NCI-H2171 treated with DMSO at 0.1 percent for 48 hours (cell line): ENCODE measurements around the gene CEP83.

Experiments
- DNase-seq: peaks from one replicate; lab custom pipeline; 2025; lab: John Stamatoyannopoulos, UW

The CEP83 gene

DNA sequence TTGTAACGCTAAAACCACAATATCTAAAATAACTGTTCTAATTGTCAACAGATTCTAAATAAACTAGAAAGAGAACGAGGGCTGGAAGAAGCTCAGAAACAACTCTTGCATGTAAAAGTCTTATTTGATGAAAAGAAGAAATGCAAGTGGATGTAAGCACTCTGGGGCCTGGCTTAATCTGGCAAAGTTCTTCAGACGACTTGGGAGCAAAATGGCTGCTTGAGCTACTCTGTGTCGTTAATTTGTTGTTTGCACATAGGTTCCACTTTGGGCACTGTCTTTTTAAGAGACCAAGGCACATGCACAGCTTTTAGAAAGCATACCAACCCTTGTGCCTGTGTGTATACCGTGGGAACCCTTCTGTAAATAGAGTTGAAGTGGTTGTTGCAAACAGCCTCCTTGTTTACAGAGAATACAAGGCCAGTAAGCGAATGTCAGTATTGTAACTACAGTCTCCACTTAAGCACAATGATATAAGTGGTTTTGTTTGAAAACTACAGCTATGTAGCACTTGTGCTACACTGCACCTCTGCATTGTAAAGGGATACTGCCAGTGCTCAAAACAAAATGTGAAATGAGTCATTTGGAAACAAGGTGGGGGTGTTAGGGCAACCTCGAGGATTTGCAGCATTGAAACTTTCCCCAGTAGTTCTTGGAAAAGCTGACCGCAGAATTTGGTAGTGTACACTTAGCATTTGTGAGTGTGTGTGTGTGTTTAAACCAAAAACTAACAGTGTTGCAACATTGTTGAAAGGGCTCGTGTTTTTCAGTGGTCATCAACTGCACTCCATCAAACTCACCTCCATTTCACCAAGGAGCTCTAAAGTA is 154.3 kb downstream of the CEP83 start:
- no peak for DNase-seq

DNA sequence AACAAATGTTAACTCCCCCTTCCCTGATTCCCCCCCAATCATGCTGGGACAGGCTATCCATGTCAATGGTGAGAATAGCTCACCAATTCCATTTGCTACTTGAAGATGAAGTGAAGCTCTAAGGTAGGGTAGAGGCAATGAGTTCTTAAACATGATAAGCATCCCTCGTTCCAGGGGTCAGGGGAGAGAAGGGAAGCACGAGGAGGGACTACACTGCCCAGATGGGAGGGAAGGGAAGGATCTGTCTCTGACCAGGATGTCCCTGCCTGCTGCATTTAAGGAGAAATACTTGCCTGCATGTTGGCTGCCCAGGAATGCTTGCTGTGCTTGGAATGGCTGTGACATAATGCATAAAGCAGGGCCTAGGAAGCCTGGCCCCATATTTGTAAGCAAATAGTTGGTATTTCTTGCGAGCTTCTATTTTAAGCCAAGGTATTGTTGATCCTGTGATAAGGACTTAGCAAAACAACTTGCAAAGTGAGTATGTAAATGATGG is 155.1 kb downstream of the CEP83 start:
- DNase-seq = no peak

DNA sequence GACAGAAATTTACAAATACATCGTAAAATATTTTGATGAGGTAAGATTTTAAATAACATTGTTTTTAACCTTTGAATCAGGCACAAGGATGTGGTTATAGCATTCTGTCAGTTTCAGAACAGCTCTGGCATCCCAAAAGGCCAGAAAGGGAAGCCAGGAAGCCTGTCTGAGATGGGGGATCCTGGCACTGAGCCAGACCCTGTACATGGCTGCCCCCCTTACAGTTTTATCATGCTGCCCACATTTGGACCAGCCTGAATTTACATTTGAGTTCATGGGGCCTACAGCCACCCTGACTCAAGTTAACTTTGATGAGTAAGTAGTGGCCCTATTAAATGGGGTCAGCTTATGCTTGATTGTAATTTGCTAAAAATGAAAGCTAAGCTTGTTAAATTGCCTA is 155.7 kb downstream of the CEP83 start:
- no peak for DNase-seq

DNA sequence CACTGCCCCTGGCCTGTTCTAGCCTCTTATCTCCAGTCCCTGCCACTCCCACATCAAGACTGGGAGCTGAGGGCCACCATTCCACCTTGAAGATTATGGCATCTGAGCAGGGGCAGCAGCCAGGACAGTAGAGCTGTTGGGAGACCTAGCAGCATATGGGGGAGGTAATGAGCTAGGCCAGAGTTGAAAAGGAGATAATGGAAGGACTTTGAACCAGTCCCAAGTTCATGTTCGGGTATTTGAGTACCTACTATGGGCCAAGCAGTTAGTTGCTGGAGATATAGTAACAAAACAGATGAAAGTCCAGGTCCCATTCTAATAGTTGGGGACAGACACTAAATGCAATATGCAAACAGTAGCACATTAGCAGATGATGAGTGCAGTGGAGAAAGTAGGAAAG is 159.8 kb downstream of the CEP83 start:
- DNase-seq = no peak

DNA sequence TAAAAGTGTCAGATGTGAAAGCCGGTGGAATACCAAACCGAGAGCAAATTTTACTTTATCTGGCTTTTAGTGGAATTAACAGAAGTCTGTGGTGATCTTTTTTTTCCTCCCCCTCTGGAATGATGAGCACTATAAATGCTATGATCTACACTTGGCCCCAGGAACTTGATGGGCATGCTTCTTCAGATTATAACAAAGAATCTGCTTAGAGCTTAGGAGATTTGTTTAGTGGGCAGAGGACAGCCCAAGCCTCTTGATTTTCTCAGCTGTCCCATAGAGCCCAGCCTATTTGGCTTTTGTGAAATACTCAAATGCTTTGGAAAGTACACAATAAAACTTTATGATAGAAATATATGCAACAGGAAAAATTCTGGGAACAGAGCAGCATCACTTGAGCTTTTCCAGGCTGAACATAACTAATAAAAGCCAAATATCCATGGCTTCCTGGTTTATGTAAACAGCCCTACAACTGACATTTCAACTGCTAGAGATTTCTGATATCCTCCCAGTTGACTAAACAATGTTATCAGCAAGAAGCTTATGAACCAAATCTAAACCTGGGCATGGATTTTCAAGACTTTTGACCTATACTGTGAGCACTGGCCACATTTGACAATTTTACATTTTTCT is 161.7 kb downstream of the CEP83 start:
- no peak for DNase-seq

DNA sequence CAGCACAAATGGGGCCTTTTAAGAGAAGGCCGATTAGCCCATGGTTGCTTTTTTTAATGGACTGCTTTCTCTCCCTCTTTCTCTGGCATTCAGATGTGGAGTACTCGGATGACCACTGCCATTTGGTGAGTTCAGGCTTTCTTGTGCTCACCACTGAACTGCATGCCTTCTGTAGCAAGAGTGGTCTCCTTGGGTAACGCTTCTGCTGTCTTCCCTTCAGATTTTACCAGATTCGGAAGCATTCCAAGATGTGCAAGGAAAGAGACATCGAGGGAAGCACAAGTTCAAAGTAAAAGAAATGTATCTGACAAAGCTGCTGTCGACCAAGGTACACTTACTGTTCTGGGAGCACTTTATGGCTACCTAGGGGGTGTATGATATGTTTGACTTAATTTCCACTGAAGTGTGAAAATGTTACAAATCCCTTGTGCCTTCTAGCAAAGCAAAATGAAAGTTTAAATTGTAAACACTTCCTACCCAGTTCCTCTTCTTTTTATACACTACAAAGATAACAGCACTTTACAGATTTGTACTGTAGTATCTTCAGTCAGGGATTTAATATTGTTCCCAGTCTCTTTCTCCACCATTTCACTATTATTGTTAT is 162.5 kb downstream of the CEP83 start:
- no peak for DNase-seq

DNA sequence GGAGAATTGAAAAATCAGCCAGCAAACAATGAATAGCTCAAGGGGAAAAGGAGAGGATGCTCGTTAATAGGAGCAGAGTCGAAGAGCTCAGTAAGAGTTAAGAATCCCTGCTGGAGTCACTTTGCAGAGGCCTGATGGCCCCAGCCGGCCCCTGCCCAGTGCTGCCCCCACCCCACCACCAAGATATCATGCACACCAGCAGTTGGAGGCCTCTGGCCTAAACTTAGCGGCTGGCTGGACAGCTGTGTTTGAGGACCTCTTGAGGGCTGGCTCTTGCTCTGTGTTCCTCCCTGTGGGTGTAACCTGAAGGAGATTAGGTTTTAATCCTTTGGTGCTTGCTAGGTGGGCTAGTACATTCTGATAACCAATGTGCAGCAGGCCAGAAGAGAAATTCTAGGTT is 169.3 kb downstream of the CEP83 start:
- DNase-seq = no peak

DNA sequence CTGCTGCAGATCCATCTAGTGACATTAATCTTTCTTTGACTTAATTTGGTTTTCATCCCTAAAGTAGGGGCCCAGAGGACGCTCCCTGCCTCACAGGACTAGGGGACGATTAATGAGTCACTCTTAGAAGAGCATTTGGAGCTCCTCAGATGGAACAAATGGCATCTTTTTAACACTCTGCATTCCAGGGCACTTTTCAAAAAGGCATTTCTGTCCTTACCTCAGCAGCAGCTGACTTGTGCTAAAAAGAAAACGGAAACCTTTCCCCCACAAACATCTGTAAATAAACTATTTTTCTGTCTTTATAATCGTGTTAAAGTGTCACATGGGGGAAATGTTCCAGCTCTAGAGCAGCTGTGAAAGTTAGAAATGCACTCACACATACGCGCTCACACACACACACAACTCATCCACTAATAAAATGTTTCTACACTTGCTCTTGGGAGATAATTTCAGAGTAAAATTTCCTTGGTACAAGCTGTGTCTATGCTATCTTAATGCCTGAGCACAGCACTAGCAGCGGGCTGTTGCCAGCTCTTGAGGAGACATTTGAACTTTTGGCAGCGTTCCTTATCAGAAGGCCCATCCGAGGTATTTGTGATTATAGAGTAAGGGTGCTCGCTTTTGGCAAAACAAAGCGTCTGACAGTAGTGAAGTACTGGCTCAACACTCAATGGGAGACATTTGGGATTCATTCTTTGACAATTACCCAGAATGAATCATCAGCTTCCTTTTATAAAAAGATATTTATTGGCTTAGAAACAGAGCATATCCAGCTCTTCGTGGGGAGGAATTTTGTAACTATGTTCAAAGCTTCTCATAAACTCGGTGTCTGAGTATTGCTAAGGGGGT is 170.0 kb downstream of the CEP83 start:
- DNase-seq = no peak

DNA sequence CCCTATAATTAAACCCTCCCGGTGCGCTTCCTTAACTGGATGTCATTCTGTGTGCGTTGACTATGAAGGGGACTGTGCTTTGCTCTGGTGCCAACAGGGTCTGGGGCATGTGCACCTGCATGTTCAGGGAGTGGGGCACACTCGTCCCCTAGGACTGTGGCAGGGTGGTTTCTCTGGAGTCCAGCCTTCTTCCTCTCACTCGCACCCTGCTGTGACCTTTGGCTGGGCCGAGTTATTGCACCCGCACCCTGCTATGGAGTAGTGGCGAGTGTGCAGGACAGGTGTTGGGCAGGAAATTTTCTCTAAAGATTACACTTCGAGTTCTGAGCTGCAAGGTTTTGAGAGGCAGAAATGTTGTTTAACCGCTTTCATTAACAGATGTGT is 172.4 kb downstream of the CEP83 start:
- DNase-seq = no peak

DNA sequence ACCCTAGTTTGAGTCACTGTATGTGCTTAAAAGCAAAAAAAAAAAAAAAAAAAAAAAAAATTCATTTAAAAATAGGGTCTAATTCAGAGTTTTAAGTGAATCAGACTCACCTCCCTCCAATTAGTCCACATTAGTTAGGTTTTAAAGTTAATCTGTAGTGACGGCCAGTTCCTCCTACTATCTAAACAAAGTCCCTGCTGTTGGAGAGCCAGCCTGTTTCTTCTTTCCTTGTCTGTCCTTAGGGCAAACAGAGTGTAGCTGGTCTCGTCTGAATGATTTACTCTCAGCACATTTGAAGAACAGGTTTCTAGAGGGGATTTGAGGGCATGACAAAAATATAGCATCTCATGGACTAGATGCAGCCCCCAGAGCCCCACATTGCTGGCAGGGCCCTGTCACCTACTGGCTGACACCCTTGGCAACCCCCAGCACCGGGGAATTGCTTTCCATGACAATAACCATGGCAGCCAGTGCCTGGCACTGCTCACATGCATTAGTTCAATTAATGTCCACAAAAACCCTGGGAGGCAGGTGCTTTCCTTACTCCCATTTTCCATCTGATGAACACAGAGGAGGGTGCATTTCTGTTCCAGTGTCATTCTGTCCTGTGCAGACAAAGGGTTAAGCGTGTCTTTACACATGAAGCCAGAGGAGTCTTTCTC is 173.0 kb downstream of the CEP83 start:
- no peak for DNase-seq

DNA sequence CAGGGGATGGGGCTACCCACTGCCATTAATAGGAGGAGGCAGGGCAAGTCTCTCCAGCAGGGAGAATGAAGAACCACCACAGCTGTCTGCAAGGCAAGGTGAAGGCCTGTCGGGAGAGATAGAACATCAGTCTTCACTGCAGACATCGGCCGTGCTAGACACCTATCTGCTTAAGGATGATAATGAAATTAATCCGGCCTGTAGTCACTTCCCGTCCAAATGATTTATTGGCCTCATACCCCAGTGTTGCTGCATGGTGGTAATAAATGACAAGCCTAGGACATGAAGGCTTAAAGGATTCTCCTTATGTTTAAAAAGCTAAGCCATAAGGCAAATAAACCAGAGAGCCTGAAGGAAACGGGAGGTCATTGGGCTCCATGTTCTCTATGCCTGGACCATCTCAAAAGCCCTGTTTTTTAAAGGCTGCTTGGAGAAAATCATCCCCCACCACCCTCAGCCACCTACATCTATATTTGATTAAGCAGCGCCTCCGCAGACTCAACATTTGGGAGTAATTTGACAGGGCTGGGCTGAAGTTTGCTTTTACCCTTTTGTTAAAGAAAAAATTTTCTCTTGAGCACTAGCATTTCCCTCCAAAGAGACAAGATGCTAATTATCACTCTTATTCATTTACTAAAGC is 173.6 kb downstream of the CEP83 start:
- no peak for DNase-seq

DNA sequence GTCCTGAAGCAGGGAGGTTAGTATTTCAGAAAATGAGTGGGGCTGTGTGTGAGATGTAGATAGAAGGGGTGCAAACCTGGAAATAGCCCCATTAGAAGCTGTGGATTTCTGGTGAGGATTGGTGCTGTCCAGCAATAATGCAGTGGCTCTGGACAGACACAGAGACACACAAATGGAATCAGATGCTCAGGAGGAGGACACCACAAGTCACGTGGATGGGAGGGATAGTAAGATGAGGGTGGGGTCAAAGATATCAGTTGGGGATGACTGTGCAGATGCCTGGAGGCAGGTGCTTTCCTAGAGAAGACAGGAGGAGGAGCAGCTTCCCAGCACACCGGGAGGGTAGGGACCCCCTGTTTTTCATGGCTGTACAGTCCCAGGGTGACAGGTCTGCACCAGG is 174.8 kb downstream of the CEP83 start:
- no peak for DNase-seq

DNA sequence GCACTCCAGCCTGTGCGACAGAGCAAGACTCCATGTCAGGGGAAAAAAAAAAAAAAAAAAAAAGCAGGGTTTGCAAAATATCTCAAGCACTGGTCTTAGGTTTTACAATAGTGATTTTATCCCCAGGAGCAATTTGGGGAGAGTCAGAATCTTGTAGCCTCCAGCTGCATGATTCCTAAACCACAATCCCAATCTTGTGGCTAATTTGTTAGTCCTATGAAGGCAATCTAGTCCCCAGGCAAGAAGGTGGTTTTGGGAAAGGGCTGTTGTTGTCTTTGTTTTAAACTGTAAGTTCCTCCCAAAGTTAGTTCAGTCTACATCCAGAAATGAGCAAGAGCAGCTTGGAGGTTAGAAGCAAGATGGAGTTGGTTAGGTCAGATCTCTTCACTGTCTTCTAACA is 175.6 kb downstream of the CEP83 start:
- DNase-seq = no peak

DNA sequence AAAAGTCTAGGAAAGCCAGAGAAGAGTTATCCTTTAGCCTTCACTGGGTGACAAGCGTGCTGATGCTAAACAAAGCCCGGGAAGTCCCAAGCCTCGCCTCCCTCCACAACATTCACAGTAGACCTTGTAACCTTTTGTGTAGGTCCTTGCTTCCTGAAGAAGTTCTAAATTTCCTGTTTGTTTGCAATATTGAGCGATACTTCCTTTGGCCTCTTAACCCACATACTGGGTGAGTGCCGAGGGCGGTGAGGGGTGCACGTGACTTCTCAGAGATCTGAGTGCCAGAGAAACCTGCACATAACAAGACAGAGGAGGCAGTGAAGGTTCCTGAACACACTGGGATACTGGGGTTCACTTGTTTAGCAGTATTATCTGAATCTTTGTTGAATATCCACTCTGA is 177.0 kb downstream of the CEP83 start:
- no peak for DNase-seq

DNA sequence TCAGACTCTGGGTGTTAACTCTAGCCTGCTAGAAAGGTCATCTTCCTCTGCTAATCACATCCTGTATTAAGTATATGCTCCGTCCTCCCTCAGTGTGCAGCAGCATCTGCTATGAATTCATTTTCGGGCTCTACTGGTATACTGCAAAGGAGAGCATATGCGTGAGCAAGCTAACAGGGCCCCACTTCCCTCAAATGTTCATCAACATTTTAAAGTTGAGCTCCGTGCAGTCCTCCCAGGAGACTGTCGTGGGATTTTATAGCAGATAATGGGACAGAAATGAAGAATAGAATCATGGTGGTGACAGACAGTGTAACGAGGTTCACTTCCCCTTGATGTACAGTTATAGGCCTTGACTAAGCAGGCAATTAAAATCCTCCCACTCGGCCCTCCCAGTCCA is 179.6 kb downstream of the CEP83 start:
- DNase-seq = no peak

DNA sequence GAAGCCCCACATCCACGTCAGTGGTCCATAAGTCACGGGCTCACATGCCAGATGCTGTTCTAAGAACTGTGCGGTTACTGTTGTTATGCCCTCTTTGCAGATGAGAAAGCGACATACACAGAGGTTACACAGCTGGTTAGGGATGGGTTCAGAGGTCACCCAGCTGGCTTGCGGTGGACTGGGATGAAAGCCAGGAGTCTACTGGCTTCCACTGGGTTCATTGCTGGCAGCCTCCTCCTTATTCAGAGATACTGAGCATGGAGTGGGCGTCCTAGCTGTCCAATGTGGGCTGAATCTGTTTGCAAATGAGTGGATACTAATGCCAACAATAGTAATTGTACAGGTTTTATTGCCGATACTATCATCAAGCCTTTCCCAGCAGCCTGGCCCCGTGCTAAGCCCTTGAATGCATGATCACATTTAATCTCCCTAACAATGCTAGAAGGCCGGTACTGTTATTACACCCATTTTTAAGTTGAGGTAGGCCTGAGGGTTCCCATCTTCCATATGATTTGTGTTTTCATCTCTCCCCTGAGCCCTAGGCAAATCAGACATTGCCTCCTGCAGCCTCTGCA is 182.2 kb downstream of the CEP83 start:
- no peak for DNase-seq

DNA sequence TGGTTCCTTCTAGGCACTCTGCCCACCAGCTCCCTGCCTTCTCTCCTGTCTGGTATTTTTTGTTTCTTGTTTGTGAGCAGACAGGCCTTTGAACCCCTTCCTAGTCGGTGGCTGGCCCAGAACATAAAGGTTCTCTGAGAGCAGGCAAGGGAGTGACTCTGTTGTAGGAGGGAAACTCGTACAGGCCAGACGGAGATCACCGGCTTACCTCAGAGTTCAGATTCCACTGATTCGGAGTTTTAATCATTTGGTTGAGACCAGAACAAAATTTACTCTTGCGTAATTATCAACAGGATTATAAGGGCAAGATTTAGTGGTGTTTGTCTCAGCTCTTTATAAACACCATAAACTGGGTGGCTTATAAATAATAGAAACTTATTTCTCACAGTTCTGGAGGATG is 182.9 kb downstream of the CEP83 start:
- no peak for DNase-seq

DNA sequence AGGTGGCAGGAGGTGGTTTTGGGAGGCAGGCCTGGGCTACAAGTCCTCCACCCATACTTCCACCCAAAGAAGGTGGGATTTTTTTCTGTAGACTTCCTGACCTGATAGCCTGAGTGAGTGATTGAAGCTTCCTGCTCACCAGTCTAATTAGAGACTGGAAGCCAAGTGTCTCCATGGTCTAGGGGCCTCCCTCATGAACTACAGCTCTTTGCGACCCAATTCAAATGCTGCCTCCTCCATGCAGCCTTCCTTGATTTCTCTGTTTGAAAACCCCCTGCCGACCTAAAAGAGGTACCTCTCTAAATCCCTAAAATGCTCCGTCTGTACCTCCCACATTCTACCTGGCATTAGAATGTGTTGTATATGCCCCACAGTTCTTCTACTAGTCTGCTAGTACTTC is 186.4 kb downstream of the CEP83 start:
- DNase-seq = no peak

DNA sequence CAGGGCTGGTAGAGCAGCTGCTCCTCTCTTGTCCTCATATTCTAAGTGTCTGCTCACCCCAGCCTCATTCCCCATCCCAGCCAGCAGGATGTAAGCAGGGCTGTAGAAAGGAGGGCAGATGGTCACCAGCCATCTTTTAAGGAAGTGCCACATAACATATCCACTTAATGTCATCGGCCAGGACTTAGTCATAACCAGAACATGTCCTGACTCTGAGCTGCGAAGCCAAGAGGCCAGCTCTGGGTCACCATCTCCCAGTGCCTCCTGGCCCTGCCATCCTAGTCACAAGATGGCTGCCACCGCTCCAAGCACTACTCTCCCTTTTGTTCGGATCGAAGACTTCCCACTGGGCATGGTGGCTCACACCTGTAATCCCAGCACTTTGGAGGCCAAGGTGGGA is 187.4 kb downstream of the CEP83 start:
- no peak for DNase-seq

DNA sequence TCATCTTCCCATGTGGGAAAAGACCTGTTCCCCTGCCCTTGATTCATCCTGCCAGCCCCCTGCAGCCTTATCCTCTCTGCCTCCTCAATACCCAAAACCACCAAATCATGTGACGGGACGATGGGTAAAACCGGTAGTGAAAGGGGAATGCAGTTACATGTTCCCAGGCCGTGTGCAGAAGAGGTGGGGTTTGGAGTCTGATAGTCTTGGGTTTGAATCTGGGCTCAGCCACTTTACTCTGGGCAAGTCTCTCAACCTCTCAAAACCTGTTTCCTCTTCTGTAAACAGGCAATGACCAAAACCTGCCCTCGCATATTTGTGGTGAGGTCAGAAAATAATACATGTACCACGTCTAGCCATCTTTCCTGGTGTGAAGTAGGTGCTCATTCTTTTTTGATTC is 188.3 kb downstream of the CEP83 start:
- no peak for DNase-seq
